Upper lobe of left lung (tissue), 6 donors: ENCODE results near the gene HADH. TPM values are rescaled to one million over a fixed set of nuclear protein-coding genes. Genes with fewer than 3 reads are reported as not detected.

Source experiments
- ATAC-seq, 2 donors: fragments of 200-7000 bp; cut with Tn5 transposase; one replicate each; pipeline ENCODE4 v1.9.1; 2022; ENCODE audit warnings: mild to moderate bottlenecking in 2 of 2, moderate library complexity in 2 of 2; ENCODE audit not compliant: low FRiP score in 2 of 2
- DNase-seq, 2 donors: peaks; one replicate each; pipeline ENCODE4 v3.0.0-alpha.2; 2019 to 2020
- H3K27ac ChIP-seq, 4 donors: fragments of 200-600 bp; sonication (generic); one replicate each; pipeline ENCODE4 v1.5.1; 2016 to 2019
- H3K27me3 ChIP-seq, 4 donors: fragments of 200-600 bp; sonication (generic); one replicate each; pipeline ENCODE4 v1.5.1; 2017 to 2019
- H3K36me3 ChIP-seq, 4 donors: fragments of 200-600 bp; sonication (generic); one replicate each; pipeline ENCODE4 v1.5.1; 2016 to 2019
- H3K4me1 ChIP-seq, 4 donors: fragments of 200-600 bp; sonication (generic); one replicate each; pipeline ENCODE4 v1.5.1; 2018 to 2019
- H3K4me3 ChIP-seq, 4 donors: fragments of 200-600 bp; sonication (generic); one replicate each; pipeline ENCODE4 v1.5.1; 2017 to 2019; ENCODE audit warnings: mild to moderate bottlenecking in 2 of 4, moderate library complexity in 1 of 4
- H3K9me3 ChIP-seq, 4 donors: fragments of 200-600 bp; sonication (generic); one replicate each; pipeline ENCODE4 v1.5.1; 2018 to 2019
- EP300 ChIP-seq, 4 donors: sonication (generic); formaldehyde crosslinking; IDR thresholded peaks; one replicate each; pipeline ENCODE4 v1.5.1; 2017; ENCODE audit warnings: antibody characterized with exemption in 4 of 4, control low read depth in 2 of 4
- POLR2A ChIP-seq, 4 donors: fragments of 450-650 bp; IDR thresholded peaks; one replicate each; pipeline ENCODE4 v1.5.1; 2016 to 2017; ENCODE audit warnings: antibody characterized with exemption in 4 of 4, mild to moderate bottlenecking in 2 of 4
- POLR2AphosphoS5 ChIP-seq, 2 donors: sonication (generic); formaldehyde crosslinking; IDR thresholded peaks; one replicate each; pipeline ENCODE4 v1.5.1; 2017; ENCODE audit warnings: antibody characterized with exemption in 2 of 2
- WGBS, 2 donors: methylation state at CpG; one replicate each; pipeline ENCODE4 v1.1.5; 2017 to 2018; 5-methylcytosine and 5-hydroxymethylcytosine counted together
- total RNA-seq, 6 donors: library from RNA; depleted of rRNA in 4 of 6; stranded (reverse); fragments of >200 nt in 4 of 6; gene quantifications; one replicate each; pipeline versions ENCODE4 v1.1.0 to v1.2.1, GENCODE V29; 2016 to 2021
- TF ChIP-seq, protein P1 (sequence below), 6 experiments: fragments of 450-650 bp in 4 of 6; fragments of 200-600 bp in 2 of 6; sonication (generic) in 2 of 6; IDR thresholded peaks; one replicate each; pipeline ENCODE4 v1.5.1; 2016 to 2019; ENCODE audit warnings: antibody characterized with exemption in 6 of 6
- donor health status: DM: no; HTN: no; CAD: no; lungs with moderate emphysema.
- donor health status: DM: no; HTN: yes; CAD: no; lungs with severe emphysema.

HADH gene
- total RNA-seq, 6 donors from 2014 or later = 27.2 to 57.1 (median 36.1) TPM

DNA sequence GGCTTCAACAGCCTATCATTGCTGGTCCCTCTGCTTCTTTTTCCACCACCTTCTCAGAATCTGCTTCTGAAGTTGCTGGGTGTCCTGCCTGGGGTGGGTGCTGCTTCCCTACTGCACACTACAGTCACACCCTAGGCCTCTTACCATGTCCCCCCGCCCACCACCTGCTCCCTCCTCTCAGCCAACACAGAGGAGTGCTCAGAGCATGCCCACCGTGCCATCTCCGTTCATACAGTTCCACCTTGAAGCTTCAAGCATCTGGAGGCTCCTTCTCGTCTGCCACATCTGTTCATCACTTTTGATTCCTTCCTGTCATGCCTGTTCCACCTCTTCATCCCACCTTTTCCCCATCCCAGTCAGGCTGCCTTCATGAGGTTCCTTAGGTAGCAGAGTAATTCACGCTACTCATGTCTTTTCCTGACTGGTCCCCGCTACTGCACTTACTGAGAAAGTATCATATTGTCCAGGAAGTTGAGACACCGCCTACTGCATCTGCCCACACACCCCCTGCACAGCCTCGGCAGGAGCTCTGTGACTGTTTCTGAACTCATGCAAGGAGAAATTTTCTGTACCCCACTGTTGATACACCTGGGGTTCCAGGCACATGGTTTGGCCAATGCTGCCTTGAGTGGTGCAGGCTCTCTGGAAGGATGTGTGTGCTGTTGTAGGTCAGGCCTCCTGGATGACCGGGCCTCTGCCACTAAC lies 39.5 kb downstream of the HADH start:
- no peaks in the 10 kb centered on the region for H3K4me1 ChIP-seq
- H3K9me3 ChIP-seq = no peaks in the 10 kb centered on the region
- no peak overlapping the region for H3K4me3 ChIP-seq
- 83 to 90% methylated on average over 9 of the region's 9 CpGs for WGBS, 2 donors
- no peak for TF ChIP-seq POLR2A (IDR thresholded peaks at IDR 0.05)
- TF ChIP-seq, protein P1, sequence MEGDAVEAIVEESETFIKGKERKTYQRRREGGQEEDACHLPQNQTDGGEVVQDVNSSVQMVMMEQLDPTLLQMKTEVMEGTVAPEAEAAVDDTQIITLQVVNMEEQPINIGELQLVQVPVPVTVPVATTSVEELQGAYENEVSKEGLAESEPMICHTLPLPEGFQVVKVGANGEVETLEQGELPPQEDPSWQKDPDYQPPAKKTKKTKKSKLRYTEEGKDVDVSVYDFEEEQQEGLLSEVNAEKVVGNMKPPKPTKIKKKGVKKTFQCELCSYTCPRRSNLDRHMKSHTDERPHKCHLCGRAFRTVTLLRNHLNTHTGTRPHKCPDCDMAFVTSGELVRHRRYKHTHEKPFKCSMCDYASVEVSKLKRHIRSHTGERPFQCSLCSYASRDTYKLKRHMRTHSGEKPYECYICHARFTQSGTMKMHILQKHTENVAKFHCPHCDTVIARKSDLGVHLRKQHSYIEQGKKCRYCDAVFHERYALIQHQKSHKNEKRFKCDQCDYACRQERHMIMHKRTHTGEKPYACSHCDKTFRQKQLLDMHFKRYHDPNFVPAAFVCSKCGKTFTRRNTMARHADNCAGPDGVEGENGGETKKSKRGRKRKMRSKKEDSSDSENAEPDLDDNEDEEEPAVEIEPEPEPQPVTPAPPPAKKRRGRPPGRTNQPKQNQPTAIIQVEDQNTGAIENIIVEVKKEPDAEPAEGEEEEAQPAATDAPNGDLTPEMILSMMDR (IDR thresholded peaks at IDR 0.05) = no peak
- no peak for TF ChIP-seq EP300 (IDR thresholded peaks at IDR 0.05)
- no peak for TF ChIP-seq POLR2AphosphoS5 (IDR thresholded peaks at IDR 0.05)
- no peaks in the 10 kb centered on the region for H3K27me3 ChIP-seq
- no peak overlapping the region for H3K27ac ChIP-seq
- no peak for DNase-seq
- peak in 1 of 2 donors; percentile 34 for ATAC-seq
- H3K36me3 ChIP-seq = peaks cover 8 to 62% (median 38%) of the 10 kb centered on the region in 4 donors

DNA sequence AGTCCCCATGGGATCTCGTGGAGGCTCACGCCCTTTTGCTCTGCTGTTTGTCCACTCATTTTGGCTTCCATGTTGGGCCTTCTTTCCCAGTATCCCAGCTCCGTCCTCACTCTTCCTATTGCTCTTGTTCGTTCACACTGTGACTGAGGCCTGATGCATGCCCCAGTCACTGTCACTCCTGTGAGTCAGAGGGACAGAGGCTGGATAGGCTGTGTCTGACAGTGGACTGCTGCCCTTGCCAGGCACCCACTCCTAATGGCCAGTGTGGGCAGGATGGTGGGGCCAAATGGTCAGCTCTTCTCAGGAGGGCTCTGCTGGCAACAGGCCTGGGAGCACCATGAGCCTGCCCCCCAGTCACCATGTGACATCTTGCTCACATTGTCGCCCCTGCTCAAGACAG lies 40.0 kb downstream of the HADH start:
- Histone ChIP-seq H3K4me3 (no peak overlapping the region), H3K36me3 (peaks cover 13 to 61% (median 39%) of the 10 kb centered on the region in 4 donors), H3K27me3 (no peaks in the 10 kb centered on the region), H3K9me3 (no peaks in the 10 kb centered on the region), H3K4me1 (no peaks in the 10 kb centered on the region), H3K27ac (no peak overlapping the region)
- no peak for DNase-seq
- no peak for ATAC-seq
- no peak for TF ChIP-seq POLR2A (IDR thresholded peaks at IDR 0.05)
- no peak for TF ChIP-seq EP300 (IDR thresholded peaks at IDR 0.05)
- TF ChIP-seq POLR2AphosphoS5 (IDR thresholded peaks at IDR 0.05) = no peak
- TF ChIP-seq, protein P1 (IDR thresholded peaks at IDR 0.05) = no peak
- 92 to 97% methylated on average over 5 of the region's 5 CpGs for WGBS, 2 donors

DNA sequence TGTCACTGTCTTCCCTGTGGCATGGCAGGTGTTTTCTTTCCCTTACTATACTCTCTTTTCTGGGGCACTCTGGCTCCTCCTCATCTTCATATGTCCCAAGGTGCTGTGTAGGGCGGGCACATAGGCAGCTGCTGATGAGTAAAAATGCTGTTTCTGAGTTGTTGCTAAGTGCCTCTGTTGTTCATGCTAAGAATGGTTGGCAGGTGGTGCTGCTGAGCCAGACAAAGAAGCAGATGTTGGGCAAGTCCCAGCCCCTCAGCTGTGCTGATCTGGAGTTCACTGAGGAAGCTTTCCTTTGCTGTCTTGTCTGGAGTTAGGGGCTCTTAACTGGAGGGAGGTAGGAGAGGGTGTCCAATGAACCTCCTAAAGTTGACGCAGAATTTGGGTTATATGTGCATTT lies 40.6 kb downstream of the HADH start:
- peaks cover 14 to 56% (median 40%) of the 10 kb centered on the region in 4 donors for H3K36me3 ChIP-seq
- no peak overlapping the region for H3K27ac ChIP-seq
- no peaks in the 10 kb centered on the region for H3K27me3 ChIP-seq
- H3K9me3 ChIP-seq = no peaks in the 10 kb centered on the region
- WGBS, 2 donors = 85 to 89% methylated on average over 2 of the region's 2 CpGs
- no peak overlapping the region for H3K4me3 ChIP-seq
- TF ChIP-seq POLR2AphosphoS5 (IDR thresholded peaks at IDR 0.05) (no peak), EP300 (IDR thresholded peaks at IDR 0.05) (no peak), POLR2A (IDR thresholded peaks at IDR 0.05) (no peak)
- TF ChIP-seq, protein P1 (IDR thresholded peaks at IDR 0.05) = peak in 3 of 6 experiments; percentile 13 to 43 (median 25)
- ATAC-seq = peak; percentile 46 to 63
- no peaks in the 10 kb centered on the region for H3K4me1 ChIP-seq
- no peak for DNase-seq

DNA sequence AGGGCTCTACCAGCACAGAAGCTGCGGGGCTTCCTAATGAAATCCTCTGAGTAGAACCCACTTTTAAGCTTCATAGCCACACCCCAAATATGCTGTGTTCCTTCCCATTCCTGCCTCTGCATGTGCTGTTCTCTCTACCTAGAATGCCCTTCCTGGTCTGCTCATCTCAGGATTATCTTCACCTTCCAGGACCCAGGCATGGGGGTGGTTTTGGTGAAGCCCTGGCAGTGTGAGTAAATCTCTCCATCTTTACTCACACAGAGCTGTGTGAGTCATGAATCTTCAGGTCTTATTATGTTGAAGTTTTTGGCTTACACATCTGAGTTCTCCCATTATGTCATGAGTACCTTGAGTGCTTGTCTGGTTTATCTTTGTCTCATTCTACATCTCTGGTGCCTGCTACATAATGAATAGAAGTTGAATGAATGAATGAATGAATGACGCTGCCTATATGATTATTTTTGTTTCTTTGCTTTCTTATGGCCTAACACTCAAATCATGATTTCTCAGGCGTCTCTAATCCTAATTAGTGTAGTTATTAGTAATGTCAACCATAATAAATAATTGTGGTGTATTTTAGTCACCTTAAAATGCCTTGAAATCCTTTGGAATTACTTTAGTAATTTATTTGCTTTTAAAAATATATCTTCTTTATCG lies 41.9 kb downstream of the HADH start:
- H3K4me1 ChIP-seq = no peaks in the 10 kb centered on the region
- WGBS, 2 donors = 96% methylated on average over 4 of the region's 4 CpGs
- no peak overlapping the region for H3K27ac ChIP-seq
- H3K36me3 ChIP-seq = peaks cover 9 to 57% (median 36%) of the 10 kb centered on the region in 4 donors
- ATAC-seq (no peak), DNase-seq (no peak)
- no peak overlapping the region for H3K4me3 ChIP-seq
- TF ChIP-seq POLR2AphosphoS5 (IDR thresholded peaks at IDR 0.05) = no peak
- no peak for TF ChIP-seq EP300 (IDR thresholded peaks at IDR 0.05)
- TF ChIP-seq, protein P1 (IDR thresholded peaks at IDR 0.05) = no peak
- H3K27me3 ChIP-seq = no peaks in the 10 kb centered on the region
- H3K9me3 ChIP-seq = no peaks in the 10 kb centered on the region
